ENCODE measurements around the gene RPS6KA6.
A peak's percentile ranks its signal among the peaks of the same experiment; 100 is the strongest.

RPS6KA6 gene

DNA sequence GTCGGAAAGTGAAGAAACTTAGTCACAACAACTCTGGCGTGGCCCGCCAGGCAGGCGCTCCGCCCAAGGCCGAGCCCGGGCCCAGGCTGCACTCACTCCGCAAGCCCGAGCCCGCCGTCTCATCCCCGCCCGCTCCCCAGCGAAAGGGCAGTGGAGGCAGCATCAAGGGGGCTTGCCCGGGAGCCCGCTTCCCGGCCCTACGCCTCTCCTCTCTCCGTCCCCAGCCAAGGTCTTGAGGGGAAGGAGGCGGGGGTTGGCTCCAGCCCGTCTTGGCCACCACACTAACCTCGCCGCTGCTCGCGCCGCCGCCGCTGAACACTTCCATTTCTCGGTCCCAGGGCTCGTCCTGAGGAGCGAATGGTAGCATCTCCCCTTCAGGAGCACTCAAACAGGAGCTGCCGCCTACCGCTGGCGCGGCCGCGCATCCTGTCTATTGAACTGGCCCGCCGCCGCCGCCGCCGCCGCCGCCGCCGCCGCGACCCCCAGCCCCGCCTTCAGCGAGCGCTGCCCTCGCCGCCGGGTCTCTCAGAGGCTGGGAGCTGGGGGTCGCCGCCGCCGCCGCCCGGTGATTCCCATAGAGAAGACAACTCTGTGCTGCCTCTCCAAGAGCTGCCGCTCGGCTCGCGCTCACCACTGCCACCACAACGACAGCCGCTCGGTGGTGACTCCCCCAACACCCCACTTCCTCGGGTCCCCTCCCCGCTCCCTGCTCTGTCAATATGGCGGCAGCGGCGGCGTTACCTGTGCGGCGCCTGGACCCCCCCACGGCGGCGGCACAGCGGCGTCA, at the start of gene RPS6KA6:
Gene RPS6KA6, minus strand, starts transcription at position 667 of the 787 bp plus-strand sequence. Its CDS starts 300 bp downstream, at position 367.
- intact Hi-C loops (cut with DNase I) = no loop called here
- peak in 9 of 10 donors; percentile 11 to 90 (median 39) for DNase-seq

DNA sequence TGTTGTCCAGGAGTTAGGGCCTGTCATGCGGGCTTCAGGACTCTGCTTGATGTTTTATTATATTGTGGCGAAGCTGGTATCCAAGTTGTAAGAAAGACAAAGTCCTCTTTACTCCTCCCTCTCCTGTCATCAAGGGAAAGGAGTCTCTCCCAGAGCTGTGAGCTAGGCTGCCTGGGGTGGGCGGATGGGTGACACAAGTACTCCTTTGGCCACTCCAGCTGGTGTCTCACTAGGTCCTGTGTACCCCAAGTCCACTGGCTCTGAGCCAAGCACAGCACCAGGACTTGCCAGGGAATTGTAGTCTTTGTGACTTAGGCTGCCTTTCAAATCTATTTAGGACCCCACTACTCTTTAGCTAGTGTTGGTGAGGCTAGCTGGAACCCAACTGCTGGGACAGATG, 36.7 kb upstream of the RPS6KA6 start:
- peak in 1 of 10 donors; percentile 70 for DNase-seq

DNA sequence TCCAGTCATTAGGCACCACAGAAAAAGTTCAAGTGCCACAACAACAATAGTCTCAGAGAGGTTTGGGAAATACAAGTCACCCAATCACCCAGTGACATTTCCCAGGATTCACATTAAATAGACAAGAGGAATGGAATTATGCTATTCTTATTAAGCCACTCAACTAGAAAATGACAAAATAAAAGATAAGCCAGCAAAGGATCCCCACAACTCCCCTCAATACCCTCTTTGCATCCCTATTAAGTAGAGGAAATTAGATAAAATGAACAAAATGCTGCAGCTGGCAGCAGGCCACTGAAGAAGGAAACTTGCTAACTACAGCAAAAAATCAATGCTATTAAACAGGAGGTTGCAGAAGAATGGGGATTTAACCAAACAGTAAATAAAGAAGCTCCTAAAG, 35.3 kb upstream of the RPS6KA6 start:
- intact Hi-C loops (cut with DNase I) = no loop called here
- no peak for DNase-seq

More for the DNA sequence above, 36.7 kb upstream of the RPS6KA6 start:
- intact Hi-C loops (cut with DNase I) = no loop called here

DNA sequence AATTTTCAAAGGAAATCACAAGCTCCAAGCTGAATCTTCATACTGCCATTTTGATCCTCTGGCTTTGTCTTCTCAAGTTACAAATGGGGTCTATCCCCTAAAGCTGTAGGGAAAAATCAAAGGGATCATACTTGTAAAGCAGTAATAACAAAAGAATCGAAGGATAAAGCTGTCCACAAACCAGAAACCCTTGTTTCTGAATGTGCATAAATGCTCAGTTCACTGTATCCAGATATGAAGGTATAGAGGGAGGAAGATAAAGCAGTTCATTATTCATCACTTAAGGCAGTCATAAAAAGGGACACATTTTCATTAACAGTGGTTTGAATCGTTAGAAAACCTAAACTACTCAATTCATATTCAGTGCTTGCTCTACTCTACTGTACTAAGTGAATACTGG, 33.2 kb upstream of the RPS6KA6 start:
- intact Hi-C loops (cut with DNase I) = no loop called here
- DNase-seq = no peak

DNA sequence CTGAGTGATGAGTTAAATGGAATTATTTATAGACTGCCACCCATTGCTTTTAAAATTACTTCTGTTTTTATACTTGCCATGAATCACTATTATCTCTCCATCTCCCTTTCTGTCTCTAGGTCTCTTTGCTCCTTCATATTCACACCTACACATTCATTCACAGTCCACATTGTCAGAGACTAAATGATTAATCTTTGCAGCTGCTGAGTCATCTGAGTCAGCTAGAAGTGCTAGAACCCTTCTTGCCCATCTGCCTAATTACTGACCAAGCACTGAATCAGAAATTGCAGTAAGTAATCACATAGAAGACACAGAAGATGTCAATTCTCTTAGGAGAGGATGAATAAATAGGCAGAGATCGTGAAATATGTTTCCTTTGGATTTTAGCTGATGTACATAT, 31.6 kb upstream of the RPS6KA6 start:
- intact Hi-C loops (cut with DNase I) = no loop called here
- no peak for DNase-seq

DNA sequence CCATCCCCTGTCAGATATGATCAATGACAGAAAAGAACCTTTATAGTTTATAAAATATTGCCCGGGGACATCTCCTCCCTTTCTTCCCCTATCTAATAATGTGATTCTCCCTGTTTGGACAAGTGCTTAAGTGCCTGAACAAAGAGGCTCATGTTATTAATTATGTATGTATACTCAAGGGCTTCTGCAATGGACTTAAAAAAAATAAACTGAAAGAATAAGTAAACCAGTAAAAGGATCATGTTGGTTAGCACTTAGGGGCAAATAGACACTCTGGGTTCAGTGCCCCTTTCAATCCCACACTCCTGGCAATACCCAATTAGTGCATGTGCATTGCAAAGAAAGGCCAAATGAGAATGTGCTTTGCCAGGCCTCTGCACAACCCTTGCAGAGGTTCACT, 30.7 kb upstream of the RPS6KA6 start:
- DNase-seq = no peak
- intact Hi-C loops (cut with DNase I) = no loop called here

DNA sequence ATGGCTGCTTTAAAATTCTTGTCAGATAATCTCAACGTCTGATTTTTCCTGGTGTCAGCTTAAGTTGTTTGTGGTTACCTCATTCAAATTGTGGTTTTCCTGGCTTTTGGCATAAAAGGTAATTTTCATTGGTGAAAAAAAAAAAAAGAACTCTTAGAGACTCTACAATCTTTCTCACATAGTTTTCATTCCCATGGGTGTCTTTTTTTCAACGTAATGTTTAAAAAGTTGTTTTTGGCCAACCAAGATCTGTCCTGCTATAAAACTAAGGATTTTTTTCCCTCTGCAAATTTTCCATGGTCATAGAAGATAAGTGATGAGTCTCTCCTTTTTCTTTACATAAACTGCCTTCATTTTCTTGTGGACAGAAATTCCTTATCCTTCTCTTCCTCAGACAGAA, 28.9 kb upstream of the RPS6KA6 start:
- intact Hi-C loops (cut with DNase I) = no loop called here
- no peak for DNase-seq

DNA sequence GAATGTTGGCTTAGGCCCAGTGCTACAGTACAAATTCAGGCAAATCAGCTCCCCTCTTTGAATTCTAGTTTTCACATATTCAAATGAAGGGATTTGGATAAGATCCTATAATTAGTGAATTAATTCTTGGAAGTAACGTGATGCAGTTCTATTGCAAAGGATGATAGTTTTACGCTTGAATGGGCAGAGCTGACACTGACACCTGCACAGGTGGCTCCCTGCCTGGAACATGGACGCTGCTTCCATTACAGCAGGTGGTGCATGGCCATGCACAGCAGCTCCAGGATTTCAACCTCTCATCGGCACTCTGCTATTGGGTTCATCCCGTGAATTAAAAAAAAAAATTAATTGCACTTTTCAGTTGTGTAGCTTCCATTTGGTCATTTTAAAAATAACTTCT, 28.4 kb upstream of the RPS6KA6 start:
- intact Hi-C loops (cut with DNase I) = no loop called here
- DNase-seq = no peak

DNA sequence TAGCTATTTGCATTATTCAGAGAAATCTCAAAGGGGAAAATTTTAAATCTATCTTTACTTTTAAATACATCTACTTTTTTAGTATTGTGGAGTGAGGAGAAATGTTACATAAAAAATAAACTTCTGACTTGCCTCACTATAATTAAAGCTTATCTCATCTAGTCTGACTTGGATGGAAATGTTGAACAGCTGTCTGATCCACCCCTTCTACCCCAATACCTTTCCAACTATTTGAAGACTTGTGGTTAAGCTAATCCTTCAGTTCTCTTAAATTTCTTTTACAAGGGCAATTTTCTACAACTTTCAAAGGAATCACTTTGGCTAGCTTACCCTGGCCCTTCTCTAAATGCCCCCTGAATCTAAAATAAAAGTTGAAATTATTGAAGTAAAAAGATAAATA, 17.3 kb upstream of the RPS6KA6 start:
- intact Hi-C loops (cut with DNase I) = no loop called here
- DNase-seq = no peak

DNA sequence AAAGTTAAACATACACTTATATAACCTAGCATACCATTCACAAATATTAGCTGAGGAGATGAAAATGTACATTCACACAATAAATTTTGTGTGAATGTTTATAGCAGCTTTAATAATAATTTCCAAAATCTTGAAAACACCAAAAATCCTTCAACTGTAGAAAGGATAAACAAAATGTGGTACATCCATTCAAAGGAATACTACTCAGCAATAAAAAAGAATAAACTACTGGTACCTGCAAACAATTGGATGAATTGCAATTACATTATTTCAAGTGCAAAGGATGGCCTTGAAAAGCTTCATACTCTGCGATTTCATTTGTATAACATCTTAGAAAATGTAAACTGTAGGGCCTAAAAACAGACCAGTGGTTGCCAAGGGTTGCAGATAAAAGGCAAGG, 11.7 kb upstream of the RPS6KA6 start:
- intact Hi-C loops (cut with DNase I) = no loop called here
- DNase-seq = no peak

DNA sequence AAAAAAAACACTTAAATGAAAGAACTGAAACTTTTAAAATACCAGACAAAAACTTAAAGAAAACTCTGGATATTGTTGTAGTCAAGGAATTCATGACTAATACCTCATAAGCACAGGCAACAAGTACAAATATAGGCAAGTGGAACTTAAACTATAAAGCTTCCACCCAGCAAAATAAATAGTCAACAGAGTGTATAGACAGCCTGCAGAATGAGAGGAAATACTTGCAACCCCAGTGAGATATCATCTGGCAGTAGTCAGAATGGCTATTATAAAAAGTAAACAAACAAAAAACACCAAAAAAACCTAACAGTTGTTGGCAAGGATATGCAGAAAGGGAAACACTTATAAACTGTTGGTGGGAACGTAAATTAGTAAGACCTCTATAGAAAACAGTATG, 9.6 kb upstream of the RPS6KA6 start:
- DNase-seq = no peak
- intact Hi-C loops (cut with DNase I) = no loop called here

DNA sequence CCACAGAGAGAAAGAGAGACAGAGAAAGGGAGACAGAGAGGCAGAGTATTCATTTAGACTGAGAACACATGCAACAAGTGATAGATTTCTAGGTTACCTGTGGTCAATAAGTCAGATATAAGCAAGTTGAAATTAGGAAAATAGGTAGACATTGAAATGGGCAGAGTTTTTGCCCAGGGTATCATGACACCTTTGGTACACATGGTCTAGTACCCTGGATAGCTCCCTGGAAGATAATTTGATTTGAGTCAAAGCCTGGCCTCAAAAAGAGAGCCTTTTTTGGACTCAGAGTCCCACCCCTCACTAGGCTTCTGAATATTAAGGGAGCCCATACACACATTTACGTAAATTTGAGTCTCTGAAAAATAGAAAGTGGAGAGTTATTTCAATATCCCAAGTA, 4.0 kb upstream of the RPS6KA6 start:
- intact Hi-C loops (cut with DNase I) = no loop called here
- no peak for DNase-seq

DNA sequence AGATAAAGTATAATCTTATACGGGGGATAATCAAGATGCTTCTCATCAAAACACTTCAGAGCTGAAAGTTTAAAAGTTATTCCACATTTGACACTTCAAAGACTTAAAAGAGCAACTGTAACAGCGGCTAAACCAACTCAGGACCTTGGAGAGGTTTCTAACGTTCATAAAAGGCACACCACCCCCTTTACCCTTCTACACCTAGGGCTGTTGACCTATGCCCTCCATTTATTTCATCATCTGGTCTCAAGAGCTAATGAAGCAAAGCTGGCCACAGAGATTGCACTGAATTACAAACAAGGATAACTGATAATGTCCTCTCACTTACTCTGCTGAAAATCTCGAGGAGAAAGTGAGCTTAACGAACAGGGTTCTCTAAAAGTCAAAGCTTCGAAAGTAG, 1.1 kb upstream of the RPS6KA6 start:
- intact Hi-C loops (cut with DNase I) = no loop called here
- DNase-seq = no peak

DNA sequence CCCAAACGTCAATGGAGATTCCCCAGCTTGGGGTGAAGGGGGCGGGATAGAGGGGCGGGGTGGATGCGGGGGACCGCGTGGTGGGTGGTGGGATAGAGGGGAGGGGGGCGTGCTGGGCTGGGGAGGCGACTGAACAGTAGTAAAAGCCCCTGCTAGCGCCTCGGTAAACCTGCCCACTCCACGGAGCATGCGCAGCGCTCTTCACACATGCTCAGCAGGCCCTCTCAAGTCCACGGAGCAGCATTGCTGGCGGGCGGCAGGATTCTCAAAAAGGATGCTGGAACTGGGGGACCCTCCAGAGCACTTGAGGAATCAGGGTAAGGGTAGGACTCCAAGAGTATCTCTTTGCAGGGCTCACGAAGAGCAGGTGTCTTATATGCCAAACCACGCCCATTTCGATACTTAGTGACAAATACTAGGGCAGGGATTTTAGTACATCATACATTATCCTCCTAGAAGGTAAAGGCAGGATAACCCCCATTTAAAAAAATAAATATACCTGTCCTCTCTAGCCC, 378 bp upstream of the RPS6KA6 start:
- DNase-seq = peak in 9 of 10 donors; percentile 33 to 93 (median 55)
- intact Hi-C loops (cut with DNase I) = no loop called here

DNA sequence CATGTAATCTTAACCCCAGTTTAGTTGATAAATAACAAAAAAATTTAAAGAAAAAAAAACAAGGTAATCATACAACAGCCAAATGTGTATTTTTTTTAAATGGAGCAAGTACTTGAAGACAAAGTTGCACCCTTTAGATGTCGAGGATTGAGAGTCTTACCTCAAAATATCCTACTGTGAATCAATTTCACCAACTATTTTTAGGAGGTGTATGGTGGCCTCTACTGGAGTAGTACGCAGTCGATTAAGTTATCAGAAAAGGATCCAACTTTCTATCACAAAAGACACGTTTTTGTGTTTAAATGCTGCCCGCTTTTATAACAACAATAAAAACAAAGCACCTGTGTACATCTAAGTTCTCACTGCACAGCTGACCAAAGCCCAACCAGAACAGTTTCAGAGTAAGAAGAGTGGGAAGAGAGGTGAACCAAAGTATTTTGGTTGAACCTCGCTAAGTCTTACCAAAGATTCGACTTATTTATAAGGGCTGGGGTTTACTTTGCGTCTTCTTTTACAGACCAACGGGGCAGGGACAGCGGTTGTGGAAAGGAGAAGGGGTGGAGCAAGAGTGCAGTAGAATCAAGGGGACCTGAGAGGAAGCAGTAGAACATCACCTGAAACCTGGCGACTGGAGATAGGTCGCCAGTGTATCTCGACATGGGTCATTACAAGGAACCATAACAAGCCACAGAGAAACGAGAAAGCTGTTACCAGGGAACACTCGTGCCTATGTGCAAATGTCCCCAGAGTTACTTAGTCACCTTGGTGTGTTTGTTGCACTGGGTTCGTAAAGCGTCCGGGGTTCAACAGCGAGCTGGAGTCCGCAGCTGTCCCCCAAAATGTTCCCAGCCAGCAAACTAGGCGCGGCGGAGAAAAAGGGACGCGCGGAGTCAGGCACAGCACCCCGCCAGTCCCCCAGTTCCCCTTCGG, 1.1 kb downstream of the RPS6KA6 start:
- DNase-seq = no peak
- intact Hi-C loops (cut with DNase I) = no loop called here

DNA sequence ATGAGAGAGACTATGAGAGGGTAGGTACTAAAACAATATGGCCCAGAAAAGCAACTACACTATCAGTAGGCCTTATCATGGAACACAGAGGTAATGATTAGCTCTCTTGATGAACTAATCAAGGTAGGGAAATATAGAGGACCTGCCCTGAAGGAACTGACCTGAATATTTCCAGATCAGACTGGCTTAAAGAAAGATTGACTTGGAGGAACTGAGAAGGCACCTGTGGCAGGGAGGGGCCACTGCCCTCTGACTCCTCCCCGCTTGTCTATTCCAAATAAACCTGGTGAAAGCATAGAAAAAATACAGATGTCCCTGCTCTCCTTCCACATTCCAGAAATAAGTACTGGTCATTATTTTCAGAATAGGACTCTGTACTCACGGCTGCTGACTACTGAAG, 5.5 kb downstream of the RPS6KA6 start:
- intact Hi-C loops (cut with DNase I) = no loop called here
- no peak for DNase-seq

DNA sequence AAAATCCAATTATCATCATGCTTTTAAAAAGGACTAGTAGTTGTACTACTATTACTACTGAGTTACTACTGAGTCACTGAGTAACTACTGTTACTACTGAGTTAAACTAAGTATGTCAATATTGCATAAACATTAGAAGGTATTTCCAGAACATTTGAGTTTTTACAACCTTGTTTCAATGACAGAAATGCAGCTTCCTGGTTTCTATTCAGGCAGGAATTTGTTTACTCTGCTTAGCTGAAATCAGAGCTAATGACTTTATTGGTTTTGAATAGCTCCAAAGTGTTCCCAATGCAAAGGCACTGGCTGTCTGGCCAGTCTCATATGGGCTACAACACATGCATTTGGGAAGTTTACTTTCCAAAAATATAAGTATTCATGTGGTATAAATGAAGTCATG, 12.0 kb downstream of the RPS6KA6 start:
- intact Hi-C loops (cut with DNase I) = no loop called here
- DNase-seq = no peak

DNA sequence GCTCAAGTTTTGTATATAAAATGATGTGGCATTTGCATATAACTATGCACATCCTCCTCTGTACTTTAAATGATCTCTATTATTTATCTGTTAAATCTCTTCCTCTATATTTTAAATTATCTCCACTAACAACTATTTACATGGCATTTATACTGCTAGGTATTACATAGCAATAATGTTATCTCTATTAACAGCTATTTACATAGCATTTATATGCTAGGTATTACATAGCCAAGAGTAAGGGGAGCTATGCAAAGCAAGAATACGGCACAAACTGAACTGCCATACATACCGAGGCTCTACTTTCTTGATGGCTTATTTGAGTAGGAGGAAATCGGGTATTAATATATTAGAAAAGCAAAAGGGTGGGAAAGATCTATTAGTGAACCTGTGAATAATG, 12.7 kb downstream of the RPS6KA6 start:
- intact Hi-C loops (cut with DNase I) = no loop called here
- no peak for DNase-seq

DNA sequence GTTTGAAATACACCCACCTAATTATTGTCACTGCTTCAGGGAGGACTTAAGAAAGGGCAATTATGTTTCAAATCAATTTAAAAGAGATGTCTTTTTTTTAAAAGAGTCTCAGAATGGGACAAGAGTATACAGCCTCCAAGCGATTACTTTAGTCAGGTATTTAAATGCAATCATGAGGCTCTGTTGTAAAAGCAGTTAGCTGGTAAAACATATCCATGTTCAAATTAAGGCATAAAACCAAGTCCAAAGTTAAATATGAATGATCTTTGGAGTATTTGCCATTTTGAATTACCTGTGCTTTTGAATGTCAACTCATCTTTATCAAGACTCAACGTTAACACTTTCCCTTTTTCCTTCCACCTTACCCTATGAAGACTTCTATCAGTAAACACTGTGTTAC, 13.7 kb downstream of the RPS6KA6 start:
- no peak for DNase-seq
- intact Hi-C loops (cut with DNase I) = no loop called here

DNA sequence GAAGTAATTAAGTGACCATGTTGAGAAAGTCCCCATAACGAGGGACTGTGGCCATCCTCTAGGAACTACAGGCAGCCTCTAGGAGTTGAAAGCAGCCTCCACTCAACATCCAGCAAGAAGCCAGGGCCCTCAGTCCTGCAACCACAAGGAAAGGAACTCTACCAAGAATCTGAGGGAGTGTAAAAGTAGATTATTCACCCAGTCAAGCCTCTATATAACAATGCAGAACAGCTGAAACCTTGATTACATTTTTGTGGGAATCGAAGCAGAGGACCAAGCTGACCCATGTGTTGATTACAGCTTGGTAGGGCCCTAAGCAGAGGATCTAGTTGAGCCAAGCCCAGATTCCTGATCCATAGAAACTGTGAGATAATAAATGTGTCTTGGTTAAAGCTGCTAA, 17.1 kb downstream of the RPS6KA6 start:
- no peak for DNase-seq
- intact Hi-C loops (cut with DNase I) = no loop called here

DNA sequence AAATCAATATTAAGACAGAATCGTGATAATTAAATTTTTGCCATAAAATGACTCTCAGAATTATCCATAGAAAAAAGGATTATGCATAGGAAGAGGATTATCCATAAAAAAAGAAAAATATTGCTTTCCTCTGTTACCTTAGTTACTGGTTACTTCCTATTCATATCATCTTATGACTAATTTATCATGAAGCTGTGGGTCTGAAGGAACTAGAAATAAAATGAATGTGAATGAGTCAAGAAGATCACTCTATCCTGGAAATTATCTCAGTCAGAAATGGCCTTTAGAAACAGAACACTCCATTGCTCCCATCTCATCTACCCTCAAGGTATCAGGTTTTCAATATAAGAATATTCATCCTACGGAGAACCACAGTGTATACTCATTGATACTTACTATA, 19.4 kb downstream of the RPS6KA6 start:
- intact Hi-C loops (cut with DNase I) = no loop called here

DNA sequence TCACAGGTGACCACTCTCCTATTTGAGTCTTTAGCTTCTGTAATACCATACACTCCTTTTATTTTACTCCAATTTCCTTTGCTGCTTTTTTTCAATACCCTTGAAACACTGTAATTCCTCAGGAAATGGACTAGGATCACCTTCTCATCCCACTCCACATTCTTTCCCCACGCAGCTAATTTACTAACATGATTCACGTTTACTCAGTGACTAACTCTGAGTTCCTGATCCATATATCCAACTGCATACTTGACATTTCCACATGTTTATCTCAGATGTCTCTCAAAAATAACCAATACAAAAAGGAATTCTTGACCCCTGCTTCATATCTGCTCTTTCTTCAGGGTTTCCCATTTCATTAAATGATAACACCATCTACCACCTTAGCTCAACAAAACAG, 19.9 kb downstream of the RPS6KA6 start:
- intact Hi-C loops (cut with DNase I) = no loop called here
- DNase-seq = no peak

More for the DNA sequence above, 19.4 kb downstream of the RPS6KA6 start:
- DNase-seq = no peak
